ENCODE results near the gene APOA1. TPM values are rescaled to one million over a fixed set of nuclear protein-coding genes. Genes with fewer than 3 reads are reported as not detected.

APOA1 gene
- not detected for total RNA-seq

DNA sequence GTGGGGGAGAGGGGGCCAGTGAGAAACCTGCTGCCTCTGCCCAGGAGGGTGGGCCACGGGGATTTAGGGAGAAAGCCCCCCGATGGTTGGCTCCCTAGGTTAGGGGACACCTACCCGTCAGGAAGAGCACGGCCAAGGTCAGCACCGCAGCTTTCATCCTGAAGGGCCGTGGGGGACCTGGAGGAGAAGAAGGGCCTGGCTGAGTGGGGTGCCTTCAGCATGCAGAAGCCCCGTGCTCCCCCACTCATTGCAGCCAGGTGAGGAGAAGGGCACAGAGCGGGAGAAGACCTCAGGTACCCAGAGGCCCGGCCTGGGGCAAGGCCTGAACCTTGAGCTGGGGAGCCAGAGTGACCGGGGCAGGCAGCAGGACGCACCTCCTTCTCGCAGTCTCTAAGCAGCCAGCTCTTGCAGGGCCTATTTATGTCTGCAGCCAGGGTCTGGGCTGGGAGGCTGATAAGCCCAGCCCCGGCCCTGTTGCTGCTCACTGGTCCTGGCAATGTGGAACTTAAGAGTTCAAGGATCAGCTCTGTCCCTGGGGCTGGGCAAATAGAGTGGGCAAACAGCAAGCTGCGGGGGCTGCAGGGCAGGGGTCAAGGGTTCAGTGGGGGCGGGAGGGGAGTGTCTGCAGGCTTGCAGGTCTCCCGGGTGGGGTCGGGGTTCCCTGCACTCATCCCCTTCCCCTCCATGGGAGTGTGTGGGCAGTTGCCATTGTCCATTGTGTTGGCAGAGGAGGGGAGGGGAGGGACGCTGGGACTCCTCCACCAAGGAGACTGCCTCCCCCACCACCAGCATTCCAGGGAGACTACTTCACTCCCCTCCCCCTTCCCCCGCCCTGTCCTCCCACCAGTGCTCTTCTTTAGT lies at the start of gene APOA1:
Gene APOA1, minus strand, starts transcription at position 392 of the 861 bp plus-strand sequence. Its CDS starts 235 bp downstream, at position 157.
- no peaks in the 10 kb centered on the region for H3K9me3 ChIP-seq
- no peak for ATAC-seq (ENCODE audit: insufficient number of reproducible peaks, low FRiP score, low read depth)
- H3K27me3 ChIP-seq (replicated peaks; ENCODE audit: insufficient read depth) = no peaks in the 10 kb centered on the region
- H3K4me3 ChIP-seq = no peak within 1 kb of the TSS
- no peak for DNase-seq (ENCODE audit: low spot score)
- no peak within 1 kb of the TSS for H3K27ac ChIP-seq
- peaks cover 10 to 17% of the 10 kb centered on the region in 2 donors for H3K4me1 ChIP-seq (ENCODE audit: control insufficient read depth in 1 of 2, low read depth in 2 of 2)
- no peaks in the 10 kb centered on the region for H3K36me3 ChIP-seq
- TF ChIP-seq, protein P1, sequence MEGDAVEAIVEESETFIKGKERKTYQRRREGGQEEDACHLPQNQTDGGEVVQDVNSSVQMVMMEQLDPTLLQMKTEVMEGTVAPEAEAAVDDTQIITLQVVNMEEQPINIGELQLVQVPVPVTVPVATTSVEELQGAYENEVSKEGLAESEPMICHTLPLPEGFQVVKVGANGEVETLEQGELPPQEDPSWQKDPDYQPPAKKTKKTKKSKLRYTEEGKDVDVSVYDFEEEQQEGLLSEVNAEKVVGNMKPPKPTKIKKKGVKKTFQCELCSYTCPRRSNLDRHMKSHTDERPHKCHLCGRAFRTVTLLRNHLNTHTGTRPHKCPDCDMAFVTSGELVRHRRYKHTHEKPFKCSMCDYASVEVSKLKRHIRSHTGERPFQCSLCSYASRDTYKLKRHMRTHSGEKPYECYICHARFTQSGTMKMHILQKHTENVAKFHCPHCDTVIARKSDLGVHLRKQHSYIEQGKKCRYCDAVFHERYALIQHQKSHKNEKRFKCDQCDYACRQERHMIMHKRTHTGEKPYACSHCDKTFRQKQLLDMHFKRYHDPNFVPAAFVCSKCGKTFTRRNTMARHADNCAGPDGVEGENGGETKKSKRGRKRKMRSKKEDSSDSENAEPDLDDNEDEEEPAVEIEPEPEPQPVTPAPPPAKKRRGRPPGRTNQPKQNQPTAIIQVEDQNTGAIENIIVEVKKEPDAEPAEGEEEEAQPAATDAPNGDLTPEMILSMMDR (IDR thresholded peaks at IDR 0.05) = no peak

DNA sequence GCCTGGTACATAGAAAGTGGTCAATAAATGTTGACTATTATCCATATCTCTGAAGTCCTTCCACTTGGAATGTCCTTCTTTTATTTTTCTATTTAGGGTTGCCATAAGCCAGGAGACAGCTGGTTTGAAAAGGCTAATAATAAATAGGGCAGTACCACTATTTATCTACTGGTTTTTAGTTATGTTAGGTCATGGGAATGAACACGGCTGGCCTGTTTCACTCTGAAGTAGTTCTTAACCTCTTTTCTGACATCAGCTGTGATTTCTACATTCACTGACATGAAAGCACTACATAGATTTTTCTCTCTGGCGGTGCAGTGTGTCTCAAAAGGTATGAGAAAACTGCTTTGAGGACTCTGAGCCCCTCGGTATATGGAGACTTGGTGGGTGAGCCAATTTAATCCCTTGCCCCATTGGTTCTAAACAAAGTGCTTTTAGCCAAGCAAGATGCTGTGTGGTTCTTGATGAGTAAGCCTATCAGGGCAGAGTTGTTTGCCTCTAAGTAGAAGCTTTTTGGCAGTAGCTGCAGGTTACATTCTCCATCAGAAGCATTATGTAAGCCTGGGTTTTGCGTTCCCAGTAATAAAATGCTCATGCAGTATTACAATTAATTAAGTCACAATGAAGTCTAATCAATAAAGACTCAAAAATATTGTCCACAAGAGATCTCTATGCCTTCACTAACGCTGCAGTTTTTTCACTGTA lies 48.7 kb upstream of the APOA1 start:
- TF ChIP-seq, protein P1 (IDR thresholded peaks at IDR 0.05) = no peak
- Histone ChIP-seq H3K27me3 (replicated peaks; ENCODE audit: insufficient read depth) (no peaks in the 10 kb centered on the region), H3K36me3 (no peaks in the 10 kb centered on the region), H3K4me1 (ENCODE audit: control insufficient read depth in 1 of 2, low read depth in 2 of 2) (peaks cover 0 to 14% of the 10 kb centered on the region in 2 donors), H3K9me3 (no peaks in the 10 kb centered on the region), H3K27ac (no peak overlapping the region), H3K4me3 (no peak overlapping the region)
- DNase-seq (ENCODE audit: low spot score) = no peak
- ATAC-seq (ENCODE audit: insufficient number of reproducible peaks, low FRiP score, low read depth) = no peak

DNA sequence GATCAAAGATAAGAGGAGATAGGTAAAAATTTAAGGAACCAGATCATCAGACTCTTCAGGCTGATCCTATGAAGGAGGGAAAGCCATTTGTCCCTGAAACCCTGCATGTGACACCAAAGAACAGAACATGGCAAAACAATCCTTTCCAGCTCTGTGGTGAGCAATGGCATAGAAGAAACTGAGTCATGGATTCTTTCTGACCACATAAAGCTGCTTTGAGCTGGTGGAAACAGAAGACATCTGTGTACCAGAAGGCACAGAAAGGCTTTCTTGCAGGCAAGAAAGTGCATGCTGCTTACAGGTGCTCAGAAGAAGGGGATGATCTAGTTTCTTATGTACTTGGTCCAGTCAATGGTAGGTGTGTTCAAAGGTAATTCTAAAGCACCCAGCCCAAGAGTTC lies 45.0 kb upstream of the APOA1 start:
- Histone ChIP-seq H3K9me3 (no peaks in the 10 kb centered on the region), H3K27me3 (replicated peaks; ENCODE audit: insufficient read depth) (no peaks in the 10 kb centered on the region), H3K36me3 (no peaks in the 10 kb centered on the region), H3K4me3 (no peak overlapping the region), H3K27ac (no peak overlapping the region), H3K4me1 (ENCODE audit: control insufficient read depth in 1 of 2, low read depth in 2 of 2) (peaks cover 0 to 14% of the 10 kb centered on the region in 2 donors)
- DNase-seq (ENCODE audit: low spot score) (no peak), ATAC-seq (ENCODE audit: insufficient number of reproducible peaks, low FRiP score, low read depth) (no peak)
- TF ChIP-seq, protein P1 (IDR thresholded peaks at IDR 0.05) = no peak

DNA sequence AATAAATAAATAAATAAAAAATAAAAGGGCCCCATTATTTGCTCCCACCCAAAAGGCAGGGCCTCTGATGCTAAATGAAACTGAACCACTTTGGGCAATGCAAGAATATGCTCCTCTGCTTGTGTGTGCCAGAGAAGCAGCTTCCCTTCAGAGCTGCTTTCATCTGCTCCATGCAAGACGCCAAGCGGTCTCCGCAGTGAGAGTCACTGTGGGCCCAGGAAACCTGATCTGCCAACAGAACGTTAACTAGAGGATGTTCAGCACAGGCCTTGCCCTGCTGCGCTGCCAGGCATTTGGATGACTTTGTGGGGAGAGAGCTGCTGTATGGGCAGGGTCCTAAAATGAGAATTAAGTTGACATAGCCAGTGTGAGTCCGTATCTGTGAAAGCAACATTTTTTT lies 43.7 kb upstream of the APOA1 start:
- DNase-seq (ENCODE audit: low spot score) = no peak
- Histone ChIP-seq H3K4me1 (ENCODE audit: control insufficient read depth in 1 of 2, low read depth in 2 of 2) (peaks cover 0 to 6% of the 10 kb centered on the region in 2 donors), H3K4me3 (no peak overlapping the region), H3K36me3 (no peaks in the 10 kb centered on the region), H3K27me3 (replicated peaks; ENCODE audit: insufficient read depth) (no peaks in the 10 kb centered on the region), H3K9me3 (no peaks in the 10 kb centered on the region), H3K27ac (no peak overlapping the region)
- TF ChIP-seq, protein P1 (IDR thresholded peaks at IDR 0.05) = no peak
- ATAC-seq (ENCODE audit: insufficient number of reproducible peaks, low FRiP score, low read depth) = no peak
